ENCODE results near the gene LDB3.

The LDB3 gene

GRCh38 chr10:86682675-86683074 is 14.4 kb downstream of the LDB3 start:
- H3K9me2 ChIP-seq (replicated peaks; ENCODE audit: control insufficient read depth, low read length): no peaks in the 10 kb centered on the region
- H3K27ac ChIP-seq (ENCODE audit: low read depth, low read length): no peak overlapping the region
- no peaks in the 10 kb centered on the region for H3K4me1 ChIP-seq (ENCODE audit: control insufficient read depth, low read length)
- no peak overlapping the region for H3K4me2 ChIP-seq (ENCODE audit: low read length)
- TF ChIP-seq EZH2phosphoT487 (IDR thresholded peaks at IDR 0.05; ENCODE audit: borderline replicate concordance, low read length): no peak
- TF ChIP-seq CTCF (IDR thresholded peaks at IDR 0.05; ENCODE audit: low read depth, low read length, poor library complexity, severe bottlenecking): no peak
- H3K4me3 ChIP-seq (ENCODE audit: low read length): no peak overlapping the region
- H3F3A ChIP-seq (ENCODE audit: control insufficient read depth, insufficient read depth): no peaks in the 10 kb centered on the region
- no peaks in the 10 kb centered on the region for H3K9me3 ChIP-seq (ENCODE audit: control insufficient read depth, insufficient read depth, low read length)
- no peaks in the 10 kb centered on the region for H3K36me3 ChIP-seq (ENCODE audit: control insufficient read depth, low read length)
- no peaks in the 10 kb centered on the region; the same call in 1 of the 2 replicates for H3K27me3 ChIP-seq (ENCODE audit: control insufficient read depth, low read length)
- no peaks in the 10 kb centered on the region for H4K20me1 ChIP-seq (ENCODE audit: control insufficient read depth, insufficient read depth, low read depth, low read length)
- no peaks in the 10 kb centered on the region for H3K79me2 ChIP-seq (ENCODE audit: control insufficient read depth, low read length)

- Histone ChIP-seq H3K36me3 (ENCODE audit: control insufficient read depth, low read length) (no peaks in the 10 kb centered on the region), H3K27ac (ENCODE audit: low read depth, low read length) (no peak overlapping the region), H3F3A (ENCODE audit: control insufficient read depth, insufficient read depth) (no peaks in the 10 kb centered on the region), H3K79me2 (ENCODE audit: control insufficient read depth, low read length) (no peaks in the 10 kb centered on the region), H3K9me2 (replicated peaks; ENCODE audit: control insufficient read depth, low read length) (no peaks in the 10 kb centered on the region), H3K27me3 (ENCODE audit: control insufficient read depth, low read length) (no peaks in the 10 kb centered on the region; the same call in 1 of the 2 replicates), H3K4me3 (ENCODE audit: low read length) (no peak overlapping the region), H3K4me2 (ENCODE audit: low read length) (no peak overlapping the region), H3K9me3 (ENCODE audit: control insufficient read depth, insufficient read depth, low read length) (no peaks in the 10 kb centered on the region), H3K4me1 (ENCODE audit: control insufficient read depth, low read length) (peaks cover 2% of the 10 kb centered on the region; the same call in 1 of the 2 replicates), H4K20me1 (ENCODE audit: control insufficient read depth, insufficient read depth, low read depth, low read length) (no peaks in the 10 kb centered on the region)
- no peak for TF ChIP-seq EZH2phosphoT487 (IDR thresholded peaks at IDR 0.05; ENCODE audit: borderline replicate concordance, low read length)
- TF ChIP-seq CTCF (IDR thresholded peaks at IDR 0.05; ENCODE audit: low read depth, low read length, poor library complexity, severe bottlenecking): no peak
These were observed 16.2 kb downstream of the LDB3 start for GRCh38 chr10:86684331-86685097.

- Histone ChIP-seq H3K79me2 (ENCODE audit: control insufficient read depth, low read length) (no peaks in the 10 kb centered on the region), H3K27me3 (ENCODE audit: control insufficient read depth, low read length) (no peaks in the 10 kb centered on the region; the same call in 1 of the 2 replicates)
- no peak for TF ChIP-seq EZH2phosphoT487 (IDR thresholded peaks at IDR 0.05; ENCODE audit: borderline replicate concordance, low read length)
- TF ChIP-seq CTCF (IDR thresholded peaks at IDR 0.05; ENCODE audit: low read depth, low read length, poor library complexity, severe bottlenecking): no peak
These were observed 17.1 kb downstream of the LDB3 start for GRCh38 chr10:86685416-86685815.

More at GRCh38 chr10:86685416-86685815, 17.1 kb downstream of the LDB3 start:
- H3K27ac ChIP-seq (ENCODE audit: low read depth, low read length): no peak overlapping the region
- H3K36me3 ChIP-seq (ENCODE audit: control insufficient read depth, low read length): no peaks in the 10 kb centered on the region
- H4K20me1 ChIP-seq (ENCODE audit: control insufficient read depth, insufficient read depth, low read depth, low read length): no peaks in the 10 kb centered on the region
- no peaks in the 10 kb centered on the region for H3K9me2 ChIP-seq (replicated peaks; ENCODE audit: control insufficient read depth, low read length)
- H3K9me3 ChIP-seq (ENCODE audit: control insufficient read depth, insufficient read depth, low read length): no peaks in the 10 kb centered on the region
- H3F3A ChIP-seq (ENCODE audit: control insufficient read depth, insufficient read depth): no peaks in the 10 kb centered on the region
- H3K4me1 ChIP-seq (ENCODE audit: control insufficient read depth, low read length): peaks cover 2% of the 10 kb centered on the region; the same call in 1 of the 2 replicates
- H3K4me2 ChIP-seq (ENCODE audit: low read length): no peak overlapping the region
- H3K4me3 ChIP-seq (ENCODE audit: low read length): no peak overlapping the region

Measured in DOHH2 (cell line).